Erythroblast (primary cell): ENCODE results near the gene LY6G6D.

Experiments used
- GATA1 ChIP-seq: IDR thresholded peaks from 2 replicates; pipeline ENCODE4 v1.6.1; 2011; ENCODE audit warnings: low read depth, mild to moderate bottlenecking, control low read depth, low read length, moderate library complexity
- POLR2A ChIP-seq: IDR thresholded peaks from 2 replicates; pipeline ENCODE4 v1.6.1; 2011; ENCODE audit warnings: mild to moderate bottlenecking, low read length

- TF ChIP-seq POLR2A (no peak), GATA1 (no peak)
These were observed 16.9 kb downstream of the LY6G6D start for GRCh38 chr6:31732029-31732428.
